Transverse colon (tissue), 4 donors: ENCODE measurements around the gene BNC1.

ENCODE experiments used
- POLR2AphosphoS5 ChIP-seq, 3 donors: sonication (generic); formaldehyde crosslinking; IDR thresholded peaks; one replicate each; pipeline ENCODE4 v1.6.1; 2016; ENCODE audit warnings: antibody characterized with exemption in 3 of 3
- TF ChIP-seq, protein P1 (sequence below), 5 experiments: fragments of 200-600 bp in 3 of 5; fragments of 450-650 bp in 2 of 5; sonication (generic) in 3 of 5; IDR thresholded peaks; 1 replicate in 2 of 5; 2 replicates in 3 of 5; pipeline ENCODE4 v1.5.1; 2016 to 2017; ENCODE audit warnings: antibody characterized with exemption in 5 of 5, inconsistent platforms in 3 of 5, mild to moderate bottlenecking in 2 of 5, moderate library complexity in 1 of 5

DNA sequence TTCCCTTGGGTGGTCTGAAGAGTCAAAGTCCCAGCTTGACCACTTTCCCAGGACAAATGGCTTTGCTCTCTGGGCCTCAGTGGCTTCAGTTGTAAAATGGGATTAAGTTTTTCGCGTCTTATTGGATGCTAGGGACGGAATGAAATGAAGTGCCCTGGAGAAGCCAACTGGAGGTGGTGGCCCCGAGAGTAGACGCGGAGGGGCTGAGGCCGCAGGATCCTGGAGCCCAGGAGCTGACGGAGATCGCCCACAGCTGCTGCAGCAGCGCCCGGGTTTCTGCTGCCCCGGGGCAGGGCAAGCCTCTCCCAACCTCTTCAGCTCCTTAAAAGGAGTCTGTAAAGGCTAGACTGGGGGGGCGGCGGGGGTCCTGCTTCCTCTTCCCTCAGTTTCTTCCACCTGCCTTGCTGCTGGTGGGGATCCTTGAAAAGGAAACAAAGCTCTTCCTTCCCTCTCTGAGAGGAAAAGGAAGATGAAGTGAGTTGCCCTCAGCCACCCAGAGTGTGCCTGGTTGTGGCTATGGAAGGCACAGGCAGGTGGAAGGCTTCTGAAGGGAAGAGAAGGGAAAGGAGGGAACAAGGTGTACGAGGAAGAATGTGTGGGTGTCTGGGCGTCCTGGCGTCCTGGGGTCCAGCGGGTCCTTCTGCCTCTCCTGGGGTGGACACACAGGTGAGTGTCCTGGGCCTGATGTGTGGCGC, 967 bp upstream of the BNC1 start:
- TF ChIP-seq, protein P1, sequence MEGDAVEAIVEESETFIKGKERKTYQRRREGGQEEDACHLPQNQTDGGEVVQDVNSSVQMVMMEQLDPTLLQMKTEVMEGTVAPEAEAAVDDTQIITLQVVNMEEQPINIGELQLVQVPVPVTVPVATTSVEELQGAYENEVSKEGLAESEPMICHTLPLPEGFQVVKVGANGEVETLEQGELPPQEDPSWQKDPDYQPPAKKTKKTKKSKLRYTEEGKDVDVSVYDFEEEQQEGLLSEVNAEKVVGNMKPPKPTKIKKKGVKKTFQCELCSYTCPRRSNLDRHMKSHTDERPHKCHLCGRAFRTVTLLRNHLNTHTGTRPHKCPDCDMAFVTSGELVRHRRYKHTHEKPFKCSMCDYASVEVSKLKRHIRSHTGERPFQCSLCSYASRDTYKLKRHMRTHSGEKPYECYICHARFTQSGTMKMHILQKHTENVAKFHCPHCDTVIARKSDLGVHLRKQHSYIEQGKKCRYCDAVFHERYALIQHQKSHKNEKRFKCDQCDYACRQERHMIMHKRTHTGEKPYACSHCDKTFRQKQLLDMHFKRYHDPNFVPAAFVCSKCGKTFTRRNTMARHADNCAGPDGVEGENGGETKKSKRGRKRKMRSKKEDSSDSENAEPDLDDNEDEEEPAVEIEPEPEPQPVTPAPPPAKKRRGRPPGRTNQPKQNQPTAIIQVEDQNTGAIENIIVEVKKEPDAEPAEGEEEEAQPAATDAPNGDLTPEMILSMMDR (IDR thresholded peaks at IDR 0.05): no peak
- TF ChIP-seq POLR2AphosphoS5 (IDR thresholded peaks at IDR 0.05): no peak
